GM18858 (cell line): ENCODE results near the gene ZNF789.
A peak's percentile ranks its signal among the peaks of the same experiment; 100 is the strongest.
"Not testable (repeated sequence)": the region's sequence is repeated elsewhere in the genome, so short reads cannot be mapped to it uniquely, and the experiment has no call there.

Source experiments
- ATAC-seq: cut with Tn5 transposase; IDR thresholded peaks from one replicate; pipeline ENCODE4 v1.9.1; 2021; ENCODE audit not compliant: unreplicated experiment

Gene ZNF789

DNA sequence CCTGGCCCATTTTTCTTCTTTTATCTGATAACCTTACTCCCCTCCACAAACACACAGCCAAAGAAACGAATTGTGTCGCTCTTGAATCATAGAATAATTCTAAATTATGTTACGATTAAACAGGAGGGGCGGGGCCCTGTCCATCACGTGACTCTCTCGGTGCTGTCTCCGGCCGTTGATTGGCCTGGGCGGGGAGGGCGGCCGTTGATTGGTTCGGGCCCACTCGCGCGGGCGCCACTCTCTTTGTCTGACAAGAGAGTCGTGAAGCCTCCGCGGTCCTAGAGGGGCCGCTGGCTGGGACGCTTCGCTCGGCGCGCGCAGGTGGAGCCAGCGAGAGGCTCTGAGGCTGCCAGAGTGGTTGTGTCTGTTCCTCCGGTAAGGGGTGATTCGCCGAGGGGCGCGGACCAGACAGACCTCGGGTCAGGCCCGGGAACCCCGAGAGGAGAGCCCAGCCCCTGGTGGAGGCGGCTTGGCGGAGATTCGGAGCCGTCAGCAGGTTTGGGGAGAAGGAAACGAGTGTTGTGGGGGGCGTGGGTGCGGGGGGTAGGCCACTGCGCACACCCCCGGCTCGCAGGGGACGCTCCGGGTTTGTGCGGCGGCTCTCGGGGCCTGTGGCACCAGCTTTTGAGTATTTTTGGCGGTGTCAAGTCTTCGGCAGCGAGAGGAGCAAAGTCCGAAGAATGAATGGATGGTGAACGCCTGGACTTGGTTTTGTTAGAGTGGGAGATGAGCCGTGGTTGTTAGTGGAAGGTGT, at the start of gene ZNF789:
Gene ZNF789 (plus strand): TSS at position 330 of the 754 bp plus-strand sequence. CDS start 3,567 bp downstream, outside the sequence.
- ATAC-seq: peak; percentile 78

DNA sequence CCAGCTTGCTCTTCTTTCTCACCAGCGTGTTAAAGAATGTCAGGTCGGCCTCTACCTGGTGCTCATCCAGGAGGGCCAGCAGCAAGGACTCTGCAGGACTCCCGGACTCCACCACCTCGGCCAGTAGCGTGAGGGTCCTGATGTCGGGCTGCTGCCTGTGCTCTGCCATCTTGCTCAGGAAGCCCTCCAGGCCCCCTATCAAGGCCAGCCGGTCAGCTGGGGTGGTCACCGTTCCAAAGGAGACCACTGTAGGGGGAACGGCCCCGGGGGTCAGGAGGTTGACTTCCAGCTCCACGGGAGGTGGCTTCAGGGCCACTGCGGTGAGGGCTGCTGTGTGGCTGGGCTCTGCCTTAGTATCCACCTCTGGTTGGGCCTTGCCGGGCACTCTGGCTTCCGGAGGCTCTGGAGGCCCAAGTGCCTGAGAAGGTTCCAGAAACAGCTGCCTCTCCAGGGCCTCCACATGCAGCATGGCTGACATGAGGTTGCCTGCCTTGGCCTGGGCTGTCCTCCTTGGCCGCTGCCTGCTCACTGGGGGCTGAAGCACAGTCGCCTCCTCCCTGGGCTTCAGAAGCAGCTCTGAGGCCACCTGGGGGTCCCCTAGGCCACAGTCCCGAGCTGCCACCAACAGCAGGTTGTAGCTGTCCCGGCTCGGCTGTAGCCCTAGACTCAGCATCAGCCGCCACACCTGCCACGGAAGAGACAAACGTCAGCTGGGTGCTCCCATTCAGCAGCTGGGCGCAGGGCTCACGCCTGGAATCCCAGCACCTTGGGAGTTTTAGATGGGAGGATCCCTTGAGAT, 47.6 kb upstream of the ZNF789 start:
- ATAC-seq: no peak

DNA sequence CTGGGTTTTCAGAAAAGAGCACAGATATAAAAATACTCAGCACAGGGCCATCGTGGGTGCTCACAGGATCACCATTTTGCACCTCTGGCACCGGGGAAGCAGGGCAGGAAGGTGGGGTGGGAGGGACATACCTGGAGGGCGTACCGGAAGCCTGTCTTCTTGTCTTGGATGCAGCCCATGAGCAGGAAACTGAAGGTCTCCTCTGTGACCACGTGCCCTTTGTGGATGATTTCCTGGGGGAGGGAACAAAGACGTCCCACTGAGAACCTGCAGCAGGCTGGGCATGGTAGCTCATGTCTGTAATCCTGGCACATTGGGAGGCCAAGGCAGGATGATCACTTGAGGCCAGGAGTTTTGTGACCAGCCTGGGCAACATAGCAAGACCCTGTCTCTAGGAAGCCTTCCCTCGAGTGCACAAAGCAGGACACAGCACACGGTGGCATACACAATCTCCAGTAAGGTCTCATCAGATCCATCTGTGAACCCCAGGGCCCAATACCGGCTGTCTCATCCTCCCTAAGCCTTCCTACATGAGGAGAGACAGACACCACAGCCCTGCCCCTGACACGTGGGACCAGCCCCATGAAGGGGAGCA, 43.6 kb upstream of the ZNF789 start:
- no peak for ATAC-seq

DNA sequence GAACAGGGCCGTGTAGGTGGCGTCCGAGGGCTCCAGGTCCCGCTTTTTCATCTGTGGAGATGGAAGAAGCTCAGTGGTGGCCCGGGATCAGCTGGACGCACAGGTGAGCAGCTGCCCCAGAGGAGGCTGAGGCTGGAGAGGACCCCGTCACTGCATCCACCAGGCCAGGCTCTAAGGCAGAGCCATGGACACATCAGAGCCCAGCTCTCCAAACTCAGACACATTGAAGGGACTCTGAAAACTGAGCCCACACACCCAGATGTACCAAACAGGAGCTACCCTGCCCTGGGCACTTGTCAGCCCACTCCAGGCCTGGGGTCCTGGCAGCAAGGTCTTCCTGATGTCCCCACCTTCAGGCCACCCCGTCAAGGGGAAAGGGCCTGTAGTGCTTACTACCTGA, 42.9 kb upstream of the ZNF789 start:
- ATAC-seq: no peak

DNA sequence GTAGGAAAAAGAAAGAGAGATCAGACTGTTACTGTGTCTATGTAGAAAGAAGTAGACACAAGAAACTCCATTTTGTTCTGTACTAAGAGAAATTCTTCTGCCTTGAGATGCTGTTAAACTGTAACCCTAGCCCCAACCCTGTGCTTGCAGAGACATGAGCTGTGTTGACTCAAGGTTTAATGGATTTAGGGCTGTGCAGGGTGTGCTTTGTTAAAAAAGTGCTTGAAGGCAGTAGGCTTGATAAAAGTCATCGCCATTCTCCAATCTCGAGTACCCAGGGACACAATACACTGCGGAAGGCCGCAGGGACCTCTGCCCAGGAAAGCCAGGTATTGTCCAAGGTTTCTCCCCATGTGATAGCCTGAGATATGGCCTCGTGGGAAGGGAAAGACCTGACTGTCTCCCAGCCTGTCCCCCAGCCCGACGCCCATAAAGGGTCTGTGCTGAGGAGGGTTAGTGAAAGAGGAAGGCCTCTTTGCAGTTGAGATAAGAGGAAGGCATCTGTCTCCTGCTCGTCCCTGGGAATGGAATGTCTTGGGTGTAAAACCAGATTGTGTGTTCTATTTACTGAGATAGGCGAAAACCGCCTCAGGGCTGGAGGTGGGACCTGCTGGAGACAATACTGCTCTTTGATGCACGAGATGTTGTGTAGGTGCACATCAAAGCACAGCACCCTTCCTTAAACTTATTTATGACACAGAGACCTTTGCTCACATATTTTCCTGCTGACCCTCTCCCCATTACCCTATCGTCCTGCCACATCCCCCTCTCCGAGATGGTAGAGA, 40.7 kb upstream of the ZNF789 start:
- not testable (repeated sequence) for ATAC-seq

DNA sequence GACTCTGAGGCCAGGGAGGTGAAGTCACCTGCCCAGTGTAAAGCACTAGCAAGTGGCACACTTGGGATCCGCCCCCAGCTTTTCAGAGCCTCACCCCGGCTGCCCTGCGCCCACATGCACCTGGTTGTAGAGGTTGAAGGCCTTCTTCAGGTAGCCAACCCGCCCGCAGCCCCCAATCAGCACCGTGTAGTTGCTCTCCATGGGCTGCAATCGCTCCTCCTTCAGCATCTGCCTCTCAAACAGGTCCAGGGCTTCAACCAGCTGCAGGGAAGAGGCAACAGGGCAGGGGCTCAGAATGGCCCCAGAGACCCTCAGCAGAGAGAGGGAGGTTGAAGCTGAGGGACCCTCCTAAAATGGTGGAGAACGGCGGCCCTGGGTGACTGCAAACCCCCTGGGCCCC, 39.5 kb upstream of the ZNF789 start:
- ATAC-seq: no peak

DNA sequence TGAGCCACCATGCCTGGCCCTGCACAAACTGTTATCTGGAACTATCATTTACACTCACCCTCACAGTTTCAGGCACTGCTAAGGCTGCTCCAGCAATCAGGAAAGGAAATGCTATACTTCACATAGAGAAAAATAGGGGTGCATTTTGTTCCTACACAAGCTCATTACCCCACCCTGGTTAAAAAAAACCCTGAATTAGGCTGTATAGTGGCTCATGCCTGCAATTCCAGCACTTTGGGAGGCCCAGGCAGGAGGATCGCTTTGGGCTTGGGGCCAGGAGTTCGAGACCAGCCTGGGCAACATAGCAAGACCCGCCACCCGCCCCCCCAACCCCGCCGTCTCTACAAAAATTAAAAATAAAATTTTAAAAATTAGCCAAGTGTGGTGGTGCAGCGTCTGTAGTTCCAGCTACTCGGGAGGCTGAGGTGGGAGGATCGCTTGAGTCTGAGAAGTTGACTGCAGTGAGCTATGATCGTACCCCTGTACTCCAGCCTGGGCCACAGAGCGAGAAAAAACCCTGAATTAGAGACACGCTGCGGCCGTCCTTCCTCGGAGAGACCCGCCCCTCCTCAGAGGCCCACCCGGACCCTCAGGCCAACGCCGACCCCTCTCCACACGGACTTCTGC, 34.6 kb upstream of the ZNF789 start:
- ATAC-seq: no peak

DNA sequence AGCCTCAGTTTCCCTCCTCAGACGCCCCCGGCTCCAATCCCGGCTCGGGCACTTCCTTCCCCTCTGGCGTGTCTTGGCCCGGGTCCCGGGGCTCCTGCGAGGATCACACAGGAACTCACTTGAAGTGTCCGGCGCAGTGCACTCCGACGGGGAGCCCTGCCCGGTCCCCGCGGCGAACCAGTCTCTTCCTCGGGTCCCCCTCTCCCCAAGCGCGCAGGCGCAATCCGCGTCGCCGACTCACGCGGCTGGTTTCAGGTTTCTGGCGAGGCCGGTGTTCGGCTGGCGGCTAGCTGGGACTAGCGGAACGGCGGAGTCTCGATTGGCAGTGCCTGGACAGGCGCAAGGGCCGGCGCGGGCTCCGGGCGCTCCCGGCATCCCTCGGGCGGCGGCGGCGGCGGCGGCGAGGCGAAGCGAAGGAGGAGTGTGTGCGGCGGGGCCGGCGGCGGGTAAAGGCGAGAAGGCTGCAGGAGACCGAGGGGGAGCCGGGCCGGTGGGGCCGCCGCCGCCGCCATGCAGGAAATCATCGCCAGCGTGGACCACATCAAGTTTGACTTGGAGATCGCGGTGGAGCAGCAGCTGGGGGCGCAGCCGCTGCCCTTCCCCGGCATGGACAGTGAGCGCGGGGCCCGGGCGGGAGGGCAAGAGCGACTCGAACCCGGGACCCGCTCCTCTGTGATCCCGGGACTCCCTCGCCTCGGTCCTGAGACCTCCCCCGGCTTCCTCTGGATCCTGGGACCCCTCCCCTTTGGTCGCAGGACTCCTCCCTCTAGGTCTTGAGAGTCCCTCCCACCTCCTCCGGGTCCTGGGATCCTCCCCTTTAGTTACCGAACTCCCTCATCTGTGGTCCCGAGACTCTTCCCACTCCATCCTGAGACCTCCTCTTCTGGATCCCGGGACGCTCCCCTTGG, 33.9 kb upstream of the ZNF789 start, which contains the start of the genes CPSF4 and PTCD1:
Gene CPSF4 (plus strand): TSS at position 371 of the 908 bp plus-strand sequence. CDS start 140 bp downstream, at position 511.
Gene PTCD1 (minus strand): TSS at position 226 of the 908 bp plus-strand sequence. CDS start 3,556 bp downstream, outside the sequence.
- peak; percentile 73 for ATAC-seq

DNA sequence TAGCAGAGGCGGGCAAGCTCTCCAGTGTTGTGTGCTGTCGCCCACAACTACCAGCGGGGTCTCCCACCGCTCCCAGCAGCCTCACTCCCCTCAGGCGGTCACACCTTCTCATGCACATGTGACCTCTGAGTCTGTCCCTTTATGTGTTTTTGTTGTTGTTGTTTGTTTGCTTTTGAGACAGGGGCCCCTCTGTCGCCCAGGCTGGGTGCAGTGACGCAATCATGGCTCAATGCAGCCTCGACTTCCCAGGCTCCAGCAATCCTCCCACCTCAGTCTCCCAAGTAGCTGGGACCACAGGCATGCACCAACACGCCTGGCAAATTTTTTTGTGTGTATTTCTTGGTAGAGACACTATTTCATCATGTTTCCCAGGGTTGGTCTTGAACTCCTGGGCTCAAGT, 32.5 kb upstream of the ZNF789 start:
- no peak for ATAC-seq

DNA sequence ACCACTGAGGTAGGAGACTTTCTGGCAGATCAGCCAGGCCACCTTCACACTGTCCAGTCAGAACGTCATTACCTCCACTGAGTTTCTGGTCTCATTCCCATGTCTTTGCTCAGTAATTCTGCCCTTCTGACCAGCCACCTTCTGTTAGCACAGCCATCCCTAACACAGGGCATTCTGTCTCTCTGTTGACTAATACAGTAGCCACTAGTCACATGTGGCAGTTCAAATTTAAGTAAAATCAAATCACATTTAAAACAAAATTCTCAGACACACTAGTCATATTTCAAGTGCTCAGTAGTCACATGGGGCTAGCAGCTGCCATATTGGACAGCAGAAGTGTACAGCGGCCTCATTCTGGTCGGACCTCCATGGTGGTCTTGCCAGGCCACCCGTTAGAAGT, 26.6 kb upstream of the ZNF789 start:
- ATAC-seq: no peak

DNA sequence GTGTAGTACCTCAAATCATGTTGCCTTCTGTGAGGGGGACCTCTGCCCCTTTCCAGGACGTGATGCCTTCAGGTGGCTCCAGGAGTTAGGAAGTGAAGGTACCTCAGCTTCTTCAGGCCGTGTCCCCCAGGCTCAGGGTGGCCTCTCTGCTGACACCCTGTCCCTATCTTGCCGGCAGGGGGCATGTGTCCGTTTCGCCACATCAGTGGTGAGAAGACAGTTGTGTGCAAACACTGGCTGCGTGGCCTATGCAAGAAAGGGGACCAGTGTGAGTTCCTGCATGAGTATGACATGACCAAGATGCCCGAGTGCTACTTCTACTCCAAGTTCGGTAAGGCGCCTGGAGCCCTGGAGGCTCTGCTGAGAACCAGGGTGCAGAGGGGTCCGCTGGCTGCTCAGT, 24.7 kb upstream of the ZNF789 start:
- ATAC-seq: no peak

DNA sequence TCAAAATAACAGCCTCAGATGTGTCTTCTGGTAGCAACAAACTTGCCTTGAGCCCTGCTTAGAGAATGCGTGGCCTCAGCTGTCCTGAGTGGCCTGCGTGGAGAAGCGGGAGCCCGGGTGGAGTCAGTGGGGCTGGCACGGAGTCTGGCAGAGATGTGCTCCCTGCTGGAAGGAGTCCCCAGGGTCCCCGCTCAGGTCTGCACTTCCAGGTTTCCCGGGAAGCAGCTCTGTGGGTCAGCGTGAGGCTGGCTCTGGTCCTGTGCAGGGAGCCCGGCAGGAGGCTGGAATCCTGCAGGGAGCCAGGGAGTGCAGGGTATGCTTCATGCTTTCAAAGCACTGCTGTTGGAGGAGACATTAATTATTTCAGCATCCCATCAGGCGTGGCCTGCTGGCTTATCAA, 23.8 kb upstream of the ZNF789 start:
- ATAC-seq: no peak

DNA sequence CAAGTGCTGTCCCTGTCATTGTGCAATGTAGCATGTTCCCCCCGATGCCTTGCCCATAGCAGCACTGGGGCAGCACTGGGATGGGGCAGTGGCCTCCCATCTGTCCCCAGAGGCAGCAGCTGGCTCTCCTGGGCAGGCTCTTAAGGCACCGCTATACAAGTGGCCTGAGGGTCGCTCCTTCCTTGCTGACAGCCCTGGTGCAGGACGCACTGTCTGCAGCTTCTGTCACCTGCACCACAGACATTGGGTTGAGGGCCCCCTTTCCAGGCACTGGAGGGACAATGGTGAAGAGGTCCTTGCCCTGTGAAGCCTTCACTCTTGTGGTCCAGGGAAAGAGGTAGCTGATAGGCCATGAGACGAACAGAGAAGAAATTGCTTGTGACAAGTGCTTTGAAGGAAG, 23.4 kb upstream of the ZNF789 start:
- ATAC-seq: no peak

DNA sequence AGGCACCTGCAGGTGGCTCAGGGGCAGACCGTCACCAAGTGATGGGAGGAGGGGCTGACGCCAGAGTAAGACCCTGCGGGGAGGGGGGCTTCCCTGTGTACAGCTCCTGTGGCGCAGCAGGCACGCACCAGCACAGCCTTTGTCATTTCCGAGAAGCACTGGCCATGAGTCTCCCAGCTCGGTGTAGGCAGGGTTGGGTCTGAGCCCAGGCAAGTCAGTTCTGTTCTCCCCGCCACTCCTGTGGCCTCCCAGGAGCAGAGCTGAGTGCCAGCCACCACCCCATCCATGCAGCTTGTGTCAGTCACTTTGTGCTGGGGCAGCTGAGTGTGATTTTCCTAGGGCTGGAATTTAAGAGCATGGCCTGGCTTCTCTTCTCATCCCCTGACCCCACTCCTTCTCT, 20.8 kb upstream of the ZNF789 start:
- ATAC-seq: no peak

DNA sequence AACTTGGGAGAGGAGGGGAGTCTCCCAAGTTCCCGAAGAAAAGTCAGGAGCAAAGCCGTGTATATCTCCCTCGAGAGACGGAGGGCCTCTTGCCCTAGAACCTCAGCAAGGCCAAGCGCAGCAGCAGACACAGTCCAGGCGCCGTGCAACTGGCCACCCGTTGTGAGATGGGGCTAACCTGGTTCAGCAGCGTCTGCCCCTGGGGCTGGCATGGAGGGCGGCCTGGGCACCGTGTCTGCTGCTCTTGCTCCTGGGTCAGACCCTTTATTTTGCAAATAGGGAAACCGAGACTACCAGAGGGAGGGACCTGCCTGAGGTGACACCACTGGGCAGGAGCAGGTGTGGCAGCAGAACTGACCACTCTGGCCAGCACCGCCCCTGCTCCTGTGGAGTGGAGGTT, 20.1 kb upstream of the ZNF789 start:
- no peak for ATAC-seq

DNA sequence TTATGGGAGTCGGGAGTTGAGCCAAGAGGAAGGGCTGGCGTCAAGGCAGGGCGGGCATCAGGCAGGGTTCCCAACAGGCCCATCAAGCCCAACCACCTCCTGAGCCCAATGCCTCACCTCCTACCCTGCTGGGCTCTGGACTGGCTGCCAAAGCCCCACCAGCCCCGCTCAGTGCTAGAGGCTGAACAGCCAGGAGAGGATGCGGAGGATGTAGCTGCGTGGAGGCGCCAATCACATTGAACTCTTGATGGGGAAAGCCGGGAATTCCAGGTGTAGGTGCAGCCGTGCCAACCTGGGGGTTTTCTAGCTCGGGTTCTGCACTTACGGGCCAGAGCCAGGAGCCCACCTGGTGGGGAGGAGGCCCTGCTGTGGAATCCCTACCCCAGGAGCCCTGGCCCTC, 19.6 kb upstream of the ZNF789 start:
- no peak for ATAC-seq

DNA sequence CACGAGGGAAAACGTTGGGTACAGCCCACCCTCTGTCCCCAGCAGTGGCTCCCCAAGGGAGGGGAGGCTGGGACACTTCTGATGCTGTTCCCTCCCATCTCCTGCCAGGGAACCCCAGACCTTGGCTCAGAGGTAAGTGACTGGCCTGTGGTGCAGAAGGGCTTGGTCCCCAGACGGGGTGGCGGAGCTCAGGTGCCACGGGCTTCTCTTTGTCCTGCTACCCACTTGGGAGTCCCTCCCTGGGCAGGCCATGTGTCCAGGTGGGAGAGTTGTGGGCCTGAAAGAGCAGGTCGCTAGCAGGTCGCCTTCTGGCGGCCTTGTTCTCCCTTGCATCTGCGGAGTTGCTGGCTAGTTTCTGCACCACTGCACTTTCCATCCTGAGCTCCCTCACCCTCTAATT, 16.8 kb upstream of the ZNF789 start:
- no peak for ATAC-seq

DNA sequence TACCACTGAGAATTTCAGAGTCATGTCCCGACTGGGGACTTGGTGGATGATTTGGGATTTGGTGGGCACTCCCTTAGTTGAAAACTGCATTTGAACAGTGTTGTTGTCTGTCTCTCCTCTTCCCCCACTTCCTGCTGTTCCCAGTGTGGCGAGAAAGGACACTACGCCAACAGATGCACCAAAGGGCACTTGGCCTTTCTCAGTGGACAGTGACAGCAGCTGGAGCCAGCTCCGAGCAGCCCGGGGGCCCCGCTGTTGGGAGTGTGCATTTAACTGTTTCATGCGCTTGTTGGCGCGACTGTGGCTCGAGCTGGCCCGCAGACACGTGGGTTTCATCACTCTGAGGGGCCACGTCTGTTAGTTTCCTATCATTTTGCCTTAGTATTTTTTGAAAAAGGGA, 16.4 kb upstream of the ZNF789 start:
- ATAC-seq: no peak

DNA sequence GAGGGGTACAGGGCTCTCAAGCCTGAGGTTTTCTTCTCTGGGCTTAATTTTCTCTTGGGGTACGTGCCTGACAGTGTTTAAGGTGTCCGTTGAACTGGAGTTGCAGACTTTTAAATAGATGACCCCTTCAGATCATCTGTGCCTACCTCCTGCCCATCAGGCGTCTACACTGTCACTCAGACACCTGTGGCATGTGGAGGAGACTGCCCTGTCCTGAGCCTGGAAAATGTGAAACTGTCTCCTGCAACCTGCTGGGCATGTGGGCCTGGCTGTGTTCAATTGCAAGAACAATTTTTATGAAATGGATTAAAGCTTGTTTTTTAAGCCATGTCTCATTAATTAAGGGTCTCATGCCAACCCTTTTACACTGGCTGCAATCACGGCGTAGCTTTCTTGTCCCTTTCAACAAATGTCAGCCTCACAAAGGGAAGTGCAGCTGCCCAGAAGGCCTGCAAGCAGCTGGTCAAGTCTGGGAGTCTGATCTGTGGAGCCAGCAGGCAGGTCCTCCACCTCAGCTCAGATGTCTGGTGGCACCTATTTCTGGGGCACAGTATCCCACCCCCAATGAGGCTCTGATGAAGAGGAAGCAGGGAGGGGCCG, 15.5 kb upstream of the ZNF789 start:
- ATAC-seq: no peak
